ENCODE results near the gene ZKSCAN1. TPM values are rescaled to one million over a fixed set of nuclear protein-coding genes. Genes with fewer than 3 reads are reported as not detected.
"Not testable (repeated sequence)": the region's sequence is repeated elsewhere in the genome, so short reads cannot be mapped to it uniquely, and the experiment has no call there.

The ZKSCAN1 gene
- polyA plus RNA-seq (ENCODE audit: insufficient read length in 12 of 12), result 10 to 100 TPM; 24.6 to 64.8 (median 33.1) TPM
- long read RNA-seq, donor 1, full-length matches to known transcripts, result 8 of 16 reads
- long read RNA-seq, donor 1, partial matches to known transcripts, result 8 of 16 reads
- long read RNA-seq, donor 1, other reads (novel, unspliced or antisense), result 0 of 16 reads
- long read RNA-seq, donor 2, full-length matches to known transcripts, result 1 of 25 reads
- long read RNA-seq, donor 2, partial matches to known transcripts, result 18 of 25 reads
- long read RNA-seq, donor 2, other reads (novel, unspliced or antisense), result 6 of 25 reads
- long read RNA-seq, donor 3, full-length matches to known transcripts, result 2 of 2 reads
- long read RNA-seq, donor 3, partial matches to known transcripts, result 0 of 2 reads
- long read RNA-seq, donor 3, other reads (novel, unspliced or antisense), result 0 of 2 reads
- long read RNA-seq, donor 4, full-length matches to known transcripts, result 3 of 3 reads
- long read RNA-seq, donor 4, partial matches to known transcripts, result 0 of 3 reads
- long read RNA-seq, donor 4, other reads (novel, unspliced or antisense), result 0 of 3 reads
- long read RNA-seq, donor 5, full-length matches to known transcripts, result 4 of 4 reads
- long read RNA-seq, donor 5, partial matches to known transcripts, result 0 of 4 reads
- long read RNA-seq, donor 5, other reads (novel, unspliced or antisense), result 0 of 4 reads
- long read RNA-seq, donor 6, full-length matches to known transcripts, result 2 of 2 reads
- long read RNA-seq, donor 6, partial matches to known transcripts, result 0 of 2 reads
- long read RNA-seq, donor 6, other reads (novel, unspliced or antisense), result 0 of 2 reads
- long read RNA-seq, donor 7, full-length matches to known transcripts, result 6 of 6 reads
- long read RNA-seq, donor 7, partial matches to known transcripts, result 0 of 6 reads
- long read RNA-seq, donor 7, other reads (novel, unspliced or antisense), result 0 of 6 reads
- long read RNA-seq, donor 8, full-length matches to known transcripts, result 11 of 11 reads
- long read RNA-seq, donor 8, partial matches to known transcripts, result 0 of 11 reads
- long read RNA-seq, donor 8, other reads (novel, unspliced or antisense), result 0 of 11 reads
- long read RNA-seq, donor 9, full-length matches to known transcripts, result 2 of 2 reads
- long read RNA-seq, donor 9, partial matches to known transcripts, result 0 of 2 reads
- long read RNA-seq, donor 9, other reads (novel, unspliced or antisense), result 0 of 2 reads
- long read RNA-seq, donor 10, full-length matches to known transcripts, result 2 of 2 reads
- long read RNA-seq, donor 10, partial matches to known transcripts, result 0 of 2 reads
- long read RNA-seq, donor 10, other reads (novel, unspliced or antisense), result 0 of 2 reads
- long read RNA-seq, donor 11, full-length matches to known transcripts, result 7 of 7 reads
- long read RNA-seq, donor 11, partial matches to known transcripts, result 0 of 7 reads
- long read RNA-seq, donor 11, other reads (novel, unspliced or antisense), result 0 of 7 reads

DNA sequence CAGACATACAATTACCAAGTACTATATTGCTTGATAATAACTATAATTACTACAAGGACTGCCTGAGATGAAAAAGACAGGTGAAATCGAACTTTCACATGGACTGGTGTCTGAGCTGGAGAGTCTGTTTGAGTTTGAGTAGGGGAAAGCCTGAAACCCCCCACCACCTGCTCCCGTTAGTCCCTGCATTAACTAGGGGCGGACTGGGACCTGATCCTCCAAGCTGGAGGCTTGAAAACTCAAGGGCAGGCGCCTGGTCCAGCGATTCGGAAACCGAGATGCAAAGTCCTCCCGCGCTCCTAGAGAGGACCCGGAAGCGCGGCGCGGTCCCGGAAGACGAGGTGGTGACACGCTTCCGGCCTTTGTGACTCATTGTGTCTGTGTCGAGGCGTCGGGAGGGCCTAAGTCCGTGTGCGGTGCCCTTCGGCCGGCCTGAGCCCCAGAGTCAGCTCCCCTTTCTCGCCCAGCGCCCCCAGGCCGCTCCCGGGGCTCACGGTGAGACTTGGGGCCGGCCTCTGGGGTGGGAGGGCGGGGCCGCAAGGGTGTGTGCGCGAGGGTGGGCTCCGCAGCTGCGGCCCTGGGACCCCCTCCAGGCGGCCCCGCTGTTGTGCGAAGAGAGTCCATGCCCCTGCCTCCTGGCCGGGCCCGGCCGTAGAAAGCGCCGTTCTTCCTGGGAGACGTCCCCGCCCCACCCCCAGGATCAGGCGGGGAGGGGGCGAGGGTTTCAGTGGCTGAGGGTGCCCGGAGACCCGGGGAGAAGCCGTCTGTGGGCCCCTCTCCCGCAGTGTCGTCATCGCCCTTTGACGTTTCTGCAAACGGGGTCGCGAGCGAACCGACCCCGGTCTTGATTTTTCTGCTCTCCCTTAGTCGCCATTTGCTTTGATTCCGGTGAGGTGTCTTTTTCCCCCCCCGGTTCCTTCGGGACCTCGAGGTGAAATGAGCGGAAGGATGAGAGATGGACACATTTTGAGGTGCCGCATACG is at the start of gene ZKSCAN1:
ZKSCAN1 (plus strand) TSS at position 365 of the 983 bp plus-strand sequence. CDS start 7,911 bp downstream, outside the sequence.
- peak; percentile 93 for DNase-seq

DNA sequence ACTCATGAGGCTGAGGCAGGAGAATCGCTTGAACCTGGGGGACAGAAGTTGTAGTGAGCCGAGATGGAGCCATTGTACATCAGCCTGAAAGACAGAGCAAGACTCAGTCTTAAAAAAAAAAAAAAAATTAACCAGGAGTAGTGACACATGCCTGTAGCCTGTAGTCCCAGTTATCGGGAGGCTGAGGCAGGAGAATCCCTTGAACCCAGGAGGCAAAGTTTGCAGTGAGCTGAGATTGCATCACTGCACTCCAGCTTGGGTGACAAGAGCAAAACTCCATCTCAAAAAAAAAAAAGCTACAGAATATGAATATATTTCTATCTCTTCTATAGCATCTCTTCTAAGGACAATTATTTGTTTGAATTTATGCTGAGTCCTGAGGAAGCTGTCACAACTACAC is 46.1 kb upstream of the ZKSCAN1 start:
- DNase-seq, result no peak

DNA sequence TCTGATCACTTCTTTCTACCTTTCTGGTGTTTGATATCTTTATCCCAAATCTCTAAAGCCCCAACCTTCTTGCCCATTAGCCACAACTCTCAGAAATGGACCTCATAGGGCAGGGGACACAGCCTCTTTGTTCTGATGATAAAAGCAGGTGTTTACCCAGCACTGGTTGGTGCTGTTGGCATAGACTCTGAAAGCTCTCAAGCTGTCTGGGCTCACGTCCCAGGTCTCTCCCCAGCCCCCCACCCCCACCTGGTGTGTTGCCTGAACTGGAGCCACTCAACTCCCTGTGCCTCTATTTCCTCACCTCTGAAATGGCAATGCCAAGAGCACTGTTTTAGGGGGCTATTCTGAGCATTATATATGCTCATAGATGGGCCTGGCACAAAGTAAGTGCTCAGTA is 45.6 kb upstream of the ZKSCAN1 start:
- not testable (repeated sequence) for DNase-seq

DNA sequence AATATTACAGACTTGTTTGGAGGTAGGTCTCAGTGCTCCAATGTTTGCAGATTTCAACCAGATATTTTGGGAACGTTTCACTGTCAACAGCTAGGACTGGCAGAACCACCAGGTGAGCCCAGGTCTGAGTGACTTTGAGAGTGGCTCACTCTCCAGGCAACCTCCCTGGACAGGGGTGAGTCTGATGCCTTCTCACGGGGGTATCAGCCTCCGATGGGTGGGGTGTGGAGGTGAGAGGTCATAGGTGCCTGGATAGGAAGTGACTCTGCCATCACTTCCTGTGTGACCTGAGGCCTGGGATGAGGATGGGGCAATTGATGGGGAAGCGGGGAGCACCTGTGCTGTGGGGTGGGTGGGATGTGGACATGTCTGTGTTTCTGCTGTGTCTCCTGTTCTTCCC is 44.2 kb upstream of the ZKSCAN1 start:
- DNase-seq, result no peak

DNA sequence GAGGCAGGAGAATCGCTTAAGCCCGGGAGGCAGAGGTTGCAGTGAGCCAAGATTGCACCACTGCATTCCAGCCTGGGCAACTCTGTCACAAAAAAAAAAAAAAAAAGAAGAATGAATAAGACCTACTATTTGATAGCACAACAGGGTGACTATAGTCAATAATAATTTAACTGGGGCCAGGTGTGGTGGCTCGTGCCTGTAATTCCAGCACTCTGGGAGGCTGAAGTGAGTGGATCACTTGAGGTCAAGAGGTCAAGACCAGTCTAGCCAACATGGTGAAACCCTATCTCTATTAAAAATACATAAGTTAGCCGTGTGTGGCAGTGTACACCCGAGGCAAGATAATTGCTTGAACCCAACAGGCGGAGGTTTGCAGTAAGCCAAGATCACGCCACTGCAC is 41.6 kb upstream of the ZKSCAN1 start:
- not testable (repeated sequence) for DNase-seq

DNA sequence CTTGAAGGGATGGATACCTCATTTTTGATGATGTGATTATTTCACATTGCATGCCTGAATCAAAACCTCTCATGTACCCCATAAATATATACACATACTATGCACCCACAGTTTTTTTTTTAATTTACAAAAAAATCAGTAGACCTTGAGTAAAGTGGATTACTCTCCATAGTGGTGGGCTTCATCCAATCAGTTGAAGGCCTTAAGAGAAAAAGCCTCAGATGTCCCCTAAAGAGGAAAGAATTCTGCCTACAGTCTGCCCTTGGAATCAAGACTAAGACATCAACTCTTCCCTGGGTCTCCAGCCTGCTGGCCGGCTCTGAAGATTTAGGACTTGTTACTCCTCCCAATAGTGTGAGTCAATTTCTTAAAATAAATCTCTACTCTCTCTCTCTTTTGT is 40.7 kb upstream of the ZKSCAN1 start:
- DNase-seq, result no peak

DNA sequence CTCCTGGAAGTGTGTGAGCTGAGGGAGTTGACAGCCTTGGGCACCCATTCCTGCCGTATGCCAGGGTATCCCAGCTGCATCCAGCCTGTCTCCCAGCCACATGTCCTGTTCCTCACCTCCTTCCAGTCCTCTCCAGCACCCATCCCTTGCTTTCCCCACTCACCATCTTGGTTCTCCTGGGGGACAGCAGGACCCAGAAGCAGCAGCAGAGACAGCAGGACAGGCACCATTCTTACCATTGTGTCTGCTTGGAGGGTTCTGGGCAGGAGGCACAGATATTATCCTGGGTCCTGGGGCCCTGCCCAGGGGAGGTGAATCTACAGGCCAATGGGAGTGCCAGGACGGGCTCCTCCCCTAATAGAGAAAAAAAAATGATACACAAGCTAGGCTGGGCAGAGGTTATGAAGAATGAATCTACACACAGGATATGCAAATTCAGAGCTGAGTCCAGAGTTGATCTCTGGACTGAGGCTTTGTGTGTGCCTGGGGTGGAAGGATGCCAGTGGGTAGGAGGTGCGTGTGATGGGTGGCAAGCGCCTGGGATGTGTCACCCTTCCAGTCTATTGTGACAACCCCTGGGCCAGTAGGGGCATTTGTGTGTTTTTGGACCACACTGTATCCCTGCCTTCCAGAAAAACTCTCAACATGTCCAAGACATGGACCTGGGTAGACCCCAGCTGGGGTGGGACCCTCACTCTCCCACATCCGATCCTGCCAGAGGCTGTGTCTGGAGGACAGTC is 39.4 kb upstream of the ZKSCAN1 start, which contains the start of gene AZGP1:
AZGP1 (minus strand) TSS at position 250 of the 740 bp plus-strand sequence; CDS start at position 239, 11 bp downstream.
- no peak for DNase-seq

DNA sequence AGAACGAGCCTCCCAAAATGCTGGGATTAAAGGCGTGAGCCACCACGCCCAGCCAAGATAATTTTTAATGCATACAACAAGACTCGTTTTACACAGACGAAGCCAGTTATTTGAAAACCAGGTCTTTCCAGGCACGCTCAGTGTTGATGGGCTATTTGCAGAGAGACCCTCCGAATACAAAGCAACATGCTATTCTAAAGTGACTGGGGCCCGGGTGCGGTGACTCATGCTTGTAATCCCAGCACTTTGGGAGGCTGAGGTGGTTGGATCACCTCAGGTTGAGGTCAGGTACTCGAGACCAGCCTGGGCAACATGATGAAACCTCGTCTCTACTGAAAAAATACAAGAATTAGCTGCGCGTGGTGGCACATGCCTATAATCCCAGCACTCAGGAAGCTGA is 38.8 kb upstream of the ZKSCAN1 start:
- no peak for DNase-seq

DNA sequence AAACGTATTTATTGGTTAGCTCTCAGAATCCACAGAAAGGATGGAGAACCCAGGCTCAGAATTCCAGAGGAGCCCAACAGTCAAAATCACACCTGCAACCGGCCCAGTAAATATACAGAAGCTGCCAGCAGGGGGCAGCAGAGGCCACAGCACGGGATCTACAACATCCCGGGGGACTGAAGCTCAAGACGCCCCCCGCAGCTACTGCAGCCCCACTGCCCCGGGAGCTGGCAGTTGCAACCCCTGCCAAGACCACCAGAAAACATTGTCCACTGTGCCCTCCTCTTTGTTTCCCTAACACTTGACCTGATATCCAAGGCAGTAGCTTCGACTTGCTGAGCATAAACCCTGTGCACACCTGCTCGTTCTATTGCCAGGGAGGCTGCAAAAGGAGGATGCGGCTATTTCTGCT is 35.6 kb upstream of the ZKSCAN1 start:
- not testable (repeated sequence) for DNase-seq

DNA sequence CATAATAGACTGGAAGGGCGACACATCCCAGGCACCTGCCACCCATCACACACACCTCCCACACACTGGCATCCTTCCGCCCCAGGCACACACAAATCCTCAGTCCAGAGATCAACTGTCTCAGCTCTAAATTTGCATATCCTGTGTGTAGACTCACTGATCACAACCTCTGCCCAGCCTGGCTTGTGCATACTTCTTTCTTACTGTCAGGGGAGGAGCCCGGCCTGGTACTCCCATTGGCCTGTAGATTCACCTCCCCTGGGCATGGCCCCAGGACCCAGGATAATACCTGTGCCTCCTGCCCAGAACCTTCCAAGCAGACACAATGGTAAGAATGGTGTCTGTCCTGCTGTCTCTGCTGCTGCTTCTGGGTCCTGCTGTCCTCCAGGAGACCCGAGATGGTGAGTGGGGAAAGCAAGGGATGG is 34.9 kb upstream of the ZKSCAN1 start:
- not testable (repeated sequence) for DNase-seq

DNA sequence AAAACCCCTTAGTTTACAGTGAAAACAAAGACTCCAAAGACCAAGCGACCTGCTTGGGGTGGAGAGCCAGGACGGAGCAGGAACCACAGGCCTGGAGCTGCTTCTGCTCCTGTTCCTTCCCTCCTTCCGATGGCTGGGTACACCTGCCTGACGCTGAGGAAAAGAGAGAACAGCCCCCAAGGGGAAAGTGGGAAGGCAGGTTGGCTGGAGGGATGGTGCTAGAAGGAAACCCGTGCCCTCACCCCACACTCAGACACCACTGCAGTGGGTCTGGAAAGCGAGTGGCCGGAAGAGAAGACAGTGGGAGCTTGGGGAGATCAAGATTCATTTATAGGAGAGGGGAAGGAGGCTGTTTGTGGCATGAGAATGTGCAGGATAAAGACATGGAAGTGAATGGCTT is 34.3 kb upstream of the ZKSCAN1 start:
- not testable (repeated sequence) for DNase-seq

DNA sequence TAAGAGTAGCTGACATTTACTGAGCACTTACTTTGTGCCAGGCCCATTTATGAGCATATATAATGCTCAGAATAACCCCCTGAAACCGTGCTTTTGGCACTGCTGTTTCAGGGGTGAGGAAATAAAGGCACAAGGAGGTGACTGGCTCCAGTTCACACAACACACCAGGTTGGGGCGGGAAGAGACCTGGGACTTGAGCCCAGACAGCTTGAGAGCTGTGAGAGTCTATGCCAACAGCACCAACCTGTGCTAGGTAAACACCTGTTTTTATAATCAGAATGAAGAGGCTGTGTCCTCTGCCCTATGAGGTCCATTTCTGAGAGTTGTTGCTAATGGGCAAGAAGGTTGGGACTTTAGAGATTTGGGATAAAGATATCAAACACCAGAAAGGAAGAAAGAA is 30.8 kb upstream of the ZKSCAN1 start:
- DNase-seq, result no peak

DNA sequence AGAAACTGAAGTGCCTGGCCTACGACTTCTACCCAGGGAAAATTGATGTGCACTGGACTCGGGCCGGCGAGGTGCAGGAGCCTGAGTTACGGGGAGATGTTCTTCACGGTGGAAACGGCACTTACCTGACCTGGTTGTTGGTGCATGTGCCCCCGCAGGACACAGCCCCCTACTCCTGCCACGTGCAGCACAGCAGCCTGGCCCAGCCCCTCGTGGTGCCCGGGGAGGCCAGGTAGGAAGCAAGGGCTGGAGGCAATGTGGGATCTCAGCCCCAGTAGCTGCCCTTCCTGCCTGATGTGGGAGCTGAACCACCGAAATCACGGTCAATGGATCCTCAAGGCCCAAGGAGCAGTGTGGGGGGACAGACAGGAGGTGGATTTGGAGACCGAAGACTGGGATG is 28.1 kb upstream of the ZKSCAN1 start:
- not testable (repeated sequence) for DNase-seq

DNA sequence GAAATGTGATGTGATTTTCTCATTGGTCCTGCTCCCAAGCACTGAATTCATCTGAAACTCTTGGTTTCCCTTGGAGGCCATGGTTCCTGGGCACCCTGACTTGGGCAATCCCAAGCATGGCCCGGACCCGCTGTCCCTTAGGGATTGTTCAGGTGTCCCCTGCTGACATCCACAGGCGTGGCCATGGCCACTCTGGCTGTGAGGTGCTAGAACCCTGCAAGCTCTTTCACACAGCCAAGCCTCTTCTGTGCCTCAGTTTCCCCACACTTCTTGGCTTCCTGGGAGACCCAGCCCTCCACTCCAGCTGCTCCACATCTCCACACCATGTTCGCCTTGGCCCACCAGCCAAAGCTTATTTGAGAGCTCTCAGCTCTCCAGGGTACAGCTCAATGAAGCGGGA is 27.6 kb upstream of the ZKSCAN1 start:
- no peak for DNase-seq

DNA sequence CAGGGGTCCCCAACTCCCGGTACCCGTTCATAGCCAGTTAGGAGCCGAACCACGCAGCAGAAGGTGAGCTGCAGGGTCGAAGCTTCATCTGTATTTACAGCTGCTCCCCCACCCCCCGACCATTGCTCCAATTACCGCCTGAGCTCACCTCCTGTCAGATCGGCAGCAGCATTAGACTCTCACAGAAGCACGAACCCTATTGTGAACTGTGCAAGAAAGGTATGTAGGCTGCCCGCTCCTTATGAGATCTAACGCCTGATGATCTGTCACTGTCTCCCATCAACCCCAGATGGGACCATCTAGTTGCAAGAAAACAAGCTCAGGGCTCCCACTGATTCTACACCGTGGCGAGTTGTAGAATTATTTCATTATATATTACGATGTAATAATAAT is 24.9 kb upstream of the ZKSCAN1 start:
- no peak for DNase-seq

DNA sequence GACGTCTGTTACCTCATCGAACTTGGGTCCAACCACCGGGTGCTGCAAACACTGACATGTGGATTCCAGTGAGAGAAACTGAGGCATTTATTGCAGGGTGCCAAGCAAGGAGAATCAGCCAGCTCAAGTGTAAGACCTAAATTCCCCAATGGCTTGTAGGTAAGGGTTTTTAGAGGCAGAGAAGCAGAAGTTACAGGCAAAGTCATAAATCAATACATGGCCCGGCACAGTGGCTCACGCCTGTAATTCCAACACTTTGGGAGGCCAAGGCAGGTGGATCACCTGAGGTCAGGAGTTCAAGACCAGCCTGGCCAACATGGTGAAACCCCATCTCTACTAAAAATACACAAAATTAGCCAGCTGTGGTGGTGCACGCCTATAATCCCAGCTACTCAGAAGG is 23.9 kb upstream of the ZKSCAN1 start:
- DNase-seq, result not testable (repeated sequence)

DNA sequence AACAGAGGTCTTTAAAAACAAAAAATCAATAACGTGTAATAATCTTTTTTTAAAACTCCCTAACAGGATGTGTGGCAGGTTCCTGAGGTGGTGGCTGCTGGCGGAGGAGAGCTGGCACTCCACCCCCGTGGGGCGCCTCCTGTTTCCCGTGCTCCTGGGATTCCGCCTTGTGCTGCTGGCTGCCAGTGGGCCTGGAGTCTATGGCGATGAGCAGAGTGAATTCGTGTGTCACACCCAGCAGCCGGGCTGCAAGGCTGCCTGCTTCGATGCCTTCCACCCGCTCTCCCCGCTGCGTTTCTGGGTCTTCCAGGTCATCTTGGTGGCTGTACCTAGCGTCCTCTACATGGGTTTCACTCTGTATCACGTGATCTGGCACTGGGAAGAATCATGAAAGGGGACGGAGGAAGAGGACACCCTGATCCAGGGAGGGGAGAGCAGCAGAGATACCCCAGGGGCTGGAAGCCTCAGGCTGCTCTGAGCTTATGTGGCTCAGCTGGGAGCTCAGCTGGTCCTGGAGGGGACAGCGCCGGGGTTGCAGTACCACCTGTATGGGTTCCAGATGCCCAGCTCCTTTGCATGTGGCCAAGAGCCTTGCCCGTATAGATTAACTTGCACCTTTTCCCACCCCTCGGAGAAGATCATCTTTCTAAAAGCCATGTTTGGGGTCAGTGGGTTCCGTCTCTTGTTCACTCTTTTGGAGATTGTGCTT is 22.9 kb upstream of the ZKSCAN1 start:
- DNase-seq, result no peak

DNA sequence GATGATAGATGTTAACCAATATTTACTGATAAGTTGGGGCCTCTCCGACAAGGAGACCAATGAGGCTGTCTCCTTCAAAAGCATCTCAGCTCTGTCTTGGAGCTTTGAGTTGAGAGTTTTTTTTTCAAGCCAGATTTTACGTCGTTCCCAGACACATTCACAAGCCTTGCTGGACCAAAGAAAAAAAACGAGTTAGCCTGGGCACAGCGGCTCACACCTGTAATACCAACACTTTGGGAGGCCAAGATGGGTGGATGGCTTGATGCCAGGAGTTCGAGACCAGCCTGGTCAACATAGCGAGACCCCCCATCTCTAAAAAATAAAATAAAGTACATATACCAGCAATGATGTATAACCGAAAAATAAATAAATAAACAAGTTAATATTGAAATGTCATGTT is 20.6 kb upstream of the ZKSCAN1 start:
- DNase-seq, result no peak
